HUES64 (cell line): ENCODE results near the gene WDR59.

Experiments
- H3K27ac ChIP-seq: 2 replicates; pipeline ENCODE4 v1.7.0; 2013; ENCODE audit warnings: low read depth, low read length, inconsistent platforms
- H3K27me3 ChIP-seq: 2 replicates; pipeline ENCODE4 v1.6.1; 2013; ENCODE audit warnings: mild to moderate bottlenecking, low read length; ENCODE audit not compliant: insufficient read depth
- H3K36me3 ChIP-seq: 2 replicates; pipeline ENCODE4 v1.6.1; 2013; ENCODE audit warnings: mild to moderate bottlenecking, low read length; ENCODE audit not compliant: insufficient read depth
- H3K4me1 ChIP-seq: 2 replicates; pipeline ENCODE4 v1.6.1; 2013; ENCODE audit warnings: mild to moderate bottlenecking, low read length, moderate library complexity; ENCODE audit not compliant: insufficient read depth
- H3K4me3 ChIP-seq: 2 replicates; pipeline ENCODE4 v1.5.1; 2013; ENCODE audit warnings: mild to moderate bottlenecking, low read length, moderate library complexity
- H3K9ac ChIP-seq: 2 replicates; pipeline ENCODE4 v1.6.1; 2013; ENCODE audit warnings: mild to moderate bottlenecking, low read depth, low read length
- H3K9me3 ChIP-seq: 2 replicates; pipeline ENCODE4 v1.6.1; 2013; ENCODE audit warnings: low read depth, low read length; ENCODE audit not compliant: insufficient read depth
- WGBS: fragments of 150-250, 120-280 bp; methylation state at CpG from one replicate; pipeline ENCODE4 v1.1.7; 2013; ENCODE audit warnings: missing lambda C conversion rate; 5-methylcytosine and 5-hydroxymethylcytosine counted together

Gene WDR59

GRCh38 chr16:74830648-74831047 lies 154.3 kb downstream of the WDR59 start:
- 87% methylated on average over 3 of the region's 3 CpGs for WGBS
- no peaks in the 10 kb centered on the region for H3K9me3 ChIP-seq
- H3K4me3 ChIP-seq, result no peak overlapping the region
- H3K27me3 ChIP-seq, result no peaks in the 10 kb centered on the region
- no peak overlapping the region for H3K9ac ChIP-seq
- no peaks in the 10 kb centered on the region for H3K36me3 ChIP-seq
- H3K4me1 ChIP-seq, result peaks cover 8% of the 10 kb centered on the region; the same call in 1 of the 2 replicates
- H3K27ac ChIP-seq, result no peak overlapping the region

GRCh38 chr16:74829637-74830036 lies 155.3 kb downstream of the WDR59 start:
- Histone ChIP-seq H3K9ac (no peak overlapping the region), H3K4me3 (no peak overlapping the region), H3K9me3 (no peaks in the 10 kb centered on the region), H3K4me1 (peaks cover 8% of the 10 kb centered on the region; the same call in 1 of the 2 replicates), H3K27ac (no peak overlapping the region), H3K27me3 (no peaks in the 10 kb centered on the region), H3K36me3 (no peaks in the 10 kb centered on the region)
- WGBS, result 94% methylated on average over 4 of the region's 5 CpGs

- H3K9ac ChIP-seq, result no peak overlapping the region
- H3K4me1 ChIP-seq, result peaks cover 8% of the 10 kb centered on the region; the same call in 1 of the 2 replicates
- no peaks in the 10 kb centered on the region for H3K27me3 ChIP-seq
- no peak overlapping the region for H3K27ac ChIP-seq
- no peaks in the 10 kb centered on the region for H3K9me3 ChIP-seq
- 85% methylated on average over 5 of the region's 5 CpGs for WGBS
- no peaks in the 10 kb centered on the region for H3K36me3 ChIP-seq
- H3K4me3 ChIP-seq, result no peak overlapping the region
These were observed 159.0 kb downstream of the WDR59 start for GRCh38 chr16:74825941-74826340.

GRCh38 chr16:74825016-74825415 lies 159.9 kb downstream of the WDR59 start:
- Histone ChIP-seq H3K9ac (no peak overlapping the region), H3K4me3 (no peak overlapping the region), H3K9me3 (no peaks in the 10 kb centered on the region), H3K27ac (no peak overlapping the region), H3K4me1 (peaks cover 8% of the 10 kb centered on the region; the same call in 1 of the 2 replicates), H3K36me3 (no peaks in the 10 kb centered on the region), H3K27me3 (no peaks in the 10 kb centered on the region)
- 98% methylated on average over 2 of the region's 3 CpGs for WGBS
